ENCODE results near the gene RUVBL1.
"Not testable (repeated sequence)": the region's sequence is repeated elsewhere in the genome, so short reads cannot be mapped to it uniquely, and the experiment has no call there.

RUVBL1 gene

DNA sequence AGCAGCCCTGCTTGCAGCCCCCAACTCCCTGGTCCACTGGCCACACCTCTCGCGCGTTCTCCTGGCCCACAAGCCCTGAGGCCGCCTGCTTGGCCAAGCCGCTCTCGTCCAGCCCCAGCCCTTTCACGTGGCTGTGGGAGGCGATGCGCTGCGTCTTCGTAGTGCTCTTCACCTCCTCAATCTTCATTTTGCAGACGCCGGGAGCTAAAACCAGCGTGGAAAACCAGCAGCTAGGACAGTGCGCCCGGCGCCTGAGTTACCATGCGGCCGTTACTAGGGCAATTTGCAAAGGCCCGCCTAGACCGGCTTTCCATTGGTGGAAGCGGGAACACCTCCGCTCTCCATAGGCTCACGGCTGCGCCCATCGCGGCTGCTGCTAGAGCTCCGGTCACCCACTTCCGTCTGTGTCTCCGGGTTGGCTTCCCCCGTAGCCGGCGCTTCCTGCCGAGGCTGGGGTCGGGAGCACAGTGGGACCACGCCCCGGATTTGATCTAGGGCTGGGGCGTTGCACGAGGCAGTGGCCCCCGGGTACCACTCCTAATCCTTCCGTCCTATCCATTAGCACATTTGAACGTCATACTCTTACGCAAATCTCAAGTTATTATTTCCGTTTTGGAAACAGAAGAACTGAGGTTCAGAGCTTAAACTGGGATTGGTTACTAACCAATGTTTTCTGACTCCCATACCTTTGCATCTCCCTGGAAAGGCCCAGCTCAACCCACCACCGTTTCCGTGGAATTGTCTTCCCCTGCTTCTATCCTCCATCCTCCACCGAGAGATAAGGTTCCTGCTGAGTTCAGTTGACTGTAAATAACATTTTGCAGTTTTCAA lies at the start of gene RUVBL1:
Gene RUVBL1, minus strand, starts transcription at position 275 of the 831 bp plus-strand sequence. Its CDS starts 88 bp downstream, at position 187.
- DNase-seq (ENCODE audit: low read depth): peak; percentile 96

DNA sequence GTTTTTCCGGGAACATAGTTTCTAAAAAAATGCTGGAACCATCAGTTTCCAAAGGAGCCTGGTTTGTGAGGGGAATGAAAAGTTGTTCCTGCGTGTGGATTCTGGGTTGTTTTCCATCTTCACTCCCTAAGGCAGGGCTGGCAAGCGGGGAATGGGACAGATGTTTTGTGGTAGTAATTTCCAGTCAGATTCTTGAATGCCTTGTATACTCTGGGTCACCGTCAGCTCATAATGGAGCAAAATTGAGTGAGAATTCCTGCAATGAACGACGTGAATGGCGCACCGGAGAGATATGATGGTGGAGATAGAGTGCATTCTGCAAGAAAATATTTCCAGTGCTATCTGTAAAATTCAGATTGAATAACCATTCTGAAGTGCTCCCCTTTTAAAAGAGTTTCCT lies 49.6 kb upstream of the RUVBL1 start:
- no peak for DNase-seq (ENCODE audit: low read depth)

DNA sequence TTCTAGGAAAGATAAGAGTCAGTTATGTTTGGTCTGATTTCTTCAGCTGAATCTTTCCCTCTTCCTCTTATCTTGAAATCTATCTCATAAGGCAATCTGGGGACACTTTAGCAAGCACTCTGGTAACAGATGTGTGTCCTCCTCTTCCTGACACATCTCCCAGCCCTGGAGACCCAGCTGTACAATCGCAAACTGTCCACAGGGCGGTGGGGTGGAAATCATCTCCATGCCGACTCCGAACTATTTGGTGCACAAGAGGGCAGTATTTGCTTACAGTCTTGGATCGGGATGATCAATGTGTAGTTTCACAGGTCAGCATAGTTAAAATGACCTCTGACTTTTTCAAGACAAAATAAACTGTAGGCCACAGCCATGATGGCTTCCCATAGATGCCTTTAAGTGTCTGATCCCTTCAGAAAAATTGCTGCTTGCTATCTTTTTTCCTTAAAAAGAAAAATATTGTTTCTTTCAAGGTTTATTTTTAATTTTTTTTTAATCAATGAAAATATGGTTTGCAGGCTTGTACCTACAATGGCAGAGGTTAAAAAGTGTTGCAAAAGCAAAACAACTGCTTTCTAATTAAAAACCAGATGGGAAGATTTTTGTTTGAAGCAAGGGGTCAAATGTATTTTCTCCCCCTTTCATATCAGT lies 47.4 kb upstream of the RUVBL1 start:
- DNase-seq (ENCODE audit: low read depth): peak; percentile 75

DNA sequence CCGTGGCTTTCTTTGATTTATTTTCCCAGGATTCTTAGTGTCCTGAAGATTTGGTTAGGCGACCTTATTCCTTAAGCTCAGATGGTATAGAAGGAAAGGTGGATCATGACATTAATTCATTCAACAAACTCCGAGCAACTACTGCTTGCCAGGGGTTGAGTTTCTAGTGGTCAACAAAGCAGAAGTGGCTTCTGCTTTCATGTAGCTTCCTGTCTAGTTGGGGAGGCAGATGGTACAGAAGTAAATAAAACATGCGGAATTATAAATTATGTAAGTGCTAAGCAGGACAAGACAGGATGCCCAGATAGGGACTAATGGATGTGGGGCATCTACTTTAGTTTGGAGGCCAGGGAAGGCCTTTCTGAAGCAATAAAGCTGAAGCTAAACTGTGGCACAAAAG lies 45.2 kb upstream of the RUVBL1 start:
- DNase-seq (ENCODE audit: low read depth): no peak

DNA sequence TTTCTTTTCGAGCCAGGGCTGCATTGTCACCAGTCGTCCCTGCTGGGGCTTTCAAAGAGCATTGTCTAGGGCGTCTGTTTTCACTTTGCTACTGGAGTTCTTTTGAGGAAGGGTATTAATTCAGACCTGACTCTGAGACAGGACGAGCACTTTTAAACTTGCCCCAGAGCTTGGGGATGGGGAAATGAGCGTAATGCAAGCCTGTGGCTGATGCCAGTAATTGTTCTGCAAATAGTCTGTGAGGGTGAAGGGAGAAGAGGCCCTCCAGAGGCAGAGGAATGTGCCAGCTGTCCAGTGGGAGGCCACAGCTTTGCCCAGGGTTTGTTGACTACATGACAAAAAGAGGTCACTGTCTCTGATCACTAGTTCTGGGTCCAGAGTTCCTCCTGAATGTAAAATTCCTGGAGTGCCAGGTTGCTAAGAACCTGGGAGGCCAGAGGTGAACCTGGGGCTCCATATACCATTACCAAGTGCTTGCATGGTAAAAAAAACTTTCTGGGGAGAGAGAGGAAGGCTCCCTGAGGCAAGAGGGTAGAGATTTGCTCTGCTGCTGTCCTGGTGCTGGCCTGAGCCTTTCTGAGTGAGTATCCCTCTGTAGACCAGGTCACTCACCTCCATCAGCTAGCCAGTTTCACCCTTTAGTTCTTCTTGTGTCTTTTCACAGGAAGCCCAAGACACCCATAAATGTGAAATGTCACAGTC lies 44.5 kb upstream of the RUVBL1 start:
- DNase-seq (ENCODE audit: low read depth): no peak

DNA sequence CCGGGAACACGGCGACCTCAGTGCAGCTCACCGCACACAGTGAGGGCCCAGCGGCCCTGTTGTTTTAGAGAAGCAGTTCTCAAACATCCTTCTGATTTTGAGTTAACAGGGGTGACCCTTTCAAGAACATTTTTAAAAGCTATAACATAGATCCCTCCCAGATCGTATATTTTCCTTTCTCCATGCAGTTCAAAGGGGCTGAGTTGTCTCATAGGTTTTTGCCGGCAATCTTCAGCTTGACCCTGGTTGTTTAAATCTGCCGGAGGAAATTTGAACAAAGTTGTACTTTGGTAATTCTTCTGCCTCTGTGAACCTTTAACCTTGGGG lies 44.0 kb upstream of the RUVBL1 start:
- no peak for DNase-seq (ENCODE audit: low read depth)

DNA sequence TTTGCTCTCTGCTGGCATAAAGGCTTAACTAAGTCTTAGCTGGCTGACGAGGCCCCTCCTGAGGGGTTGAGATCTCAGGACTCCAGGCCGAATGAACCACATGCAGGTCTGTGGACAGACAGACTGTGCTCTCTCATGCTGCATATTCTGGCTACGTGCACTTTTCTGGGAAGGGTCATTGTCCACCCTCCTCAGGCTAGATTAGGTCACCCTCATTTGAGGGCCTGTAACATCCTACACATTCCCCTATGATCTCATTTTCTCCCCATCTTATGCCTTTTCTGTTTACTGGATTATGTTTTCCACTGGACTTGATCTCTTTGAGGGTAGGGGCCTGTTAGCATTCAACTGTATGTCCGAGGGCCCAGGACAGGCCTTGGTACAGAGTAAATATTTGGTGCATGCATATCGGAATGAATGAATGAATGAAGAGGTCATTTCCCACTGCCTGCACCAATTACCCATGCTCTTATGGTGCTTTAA lies 43.4 kb upstream of the RUVBL1 start:
- no peak for DNase-seq (ENCODE audit: low read depth)

DNA sequence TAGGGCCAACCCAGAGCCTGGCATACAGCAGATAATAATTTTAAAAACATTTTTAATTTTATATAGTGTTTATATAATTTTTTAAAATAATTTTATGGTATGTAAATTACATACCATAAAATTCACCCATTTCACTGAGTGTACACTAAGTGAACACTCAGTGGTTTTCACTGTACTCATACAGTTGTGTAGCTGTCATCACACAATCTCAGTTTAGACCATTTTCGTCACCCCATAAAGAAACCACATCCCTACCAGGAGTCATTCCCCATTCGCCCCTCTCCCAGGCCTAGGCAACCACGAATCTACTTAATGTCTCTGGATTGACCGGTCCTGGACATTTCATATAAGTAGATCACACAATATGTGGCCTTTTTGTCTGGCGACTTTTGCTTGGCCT lies 39.8 kb upstream of the RUVBL1 start:
- DNase-seq (ENCODE audit: low read depth): no peak

DNA sequence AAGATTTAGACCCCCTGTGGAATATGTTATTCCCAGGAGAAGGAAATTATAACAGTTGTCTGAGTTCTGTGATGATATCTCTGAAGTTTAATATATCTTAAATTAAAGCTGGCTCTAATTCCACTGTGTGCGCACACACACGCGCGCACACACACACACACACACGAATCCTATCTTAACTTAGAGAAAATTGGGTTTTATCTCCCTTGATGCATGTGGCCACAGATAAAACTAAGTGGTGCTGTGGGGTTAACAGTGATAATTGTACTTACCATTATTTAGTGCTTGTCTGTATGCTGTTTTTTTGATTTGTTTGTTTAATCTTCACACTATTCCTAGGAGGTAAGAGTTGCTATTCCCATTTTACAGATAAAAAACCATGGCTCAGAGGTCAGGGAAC lies 37.0 kb upstream of the RUVBL1 start:
- no peak for DNase-seq (ENCODE audit: low read depth)

DNA sequence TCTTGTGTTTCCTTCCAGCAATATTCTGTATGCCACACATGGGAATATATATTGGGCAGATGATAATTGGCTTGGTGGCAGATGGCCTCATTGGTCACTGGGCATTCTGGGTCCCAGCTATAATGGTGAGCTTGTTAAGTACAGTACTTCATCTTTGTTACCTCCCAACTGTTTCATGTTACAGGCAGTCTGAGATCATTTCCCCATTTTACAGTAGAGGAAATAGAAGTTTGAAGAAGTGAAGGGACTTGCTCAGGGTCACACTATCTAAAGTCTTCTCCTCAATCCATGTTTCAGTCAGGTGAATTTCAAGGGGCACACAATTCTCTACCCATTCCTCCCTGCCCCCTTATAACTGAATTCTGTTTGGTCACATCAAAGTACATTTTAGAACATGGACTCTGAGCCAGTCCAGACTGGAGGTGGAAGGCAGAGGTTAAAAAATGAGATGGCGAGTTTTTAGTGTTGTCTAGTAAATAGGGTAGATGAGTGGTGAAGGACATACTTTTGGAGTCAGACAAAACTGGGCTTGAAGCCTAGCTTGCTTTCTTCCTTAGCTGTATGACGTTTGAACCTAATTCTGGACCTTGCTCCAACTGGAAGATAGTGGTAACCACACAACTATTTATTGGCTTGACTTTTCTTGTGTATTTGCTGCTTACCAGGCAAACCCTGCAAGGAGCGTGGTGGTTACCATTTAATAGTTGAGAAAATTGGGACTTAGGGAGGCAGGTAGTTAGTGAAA lies 32.2 kb upstream of the RUVBL1 start:
- DNase-seq (ENCODE audit: low read depth): no peak

DNA sequence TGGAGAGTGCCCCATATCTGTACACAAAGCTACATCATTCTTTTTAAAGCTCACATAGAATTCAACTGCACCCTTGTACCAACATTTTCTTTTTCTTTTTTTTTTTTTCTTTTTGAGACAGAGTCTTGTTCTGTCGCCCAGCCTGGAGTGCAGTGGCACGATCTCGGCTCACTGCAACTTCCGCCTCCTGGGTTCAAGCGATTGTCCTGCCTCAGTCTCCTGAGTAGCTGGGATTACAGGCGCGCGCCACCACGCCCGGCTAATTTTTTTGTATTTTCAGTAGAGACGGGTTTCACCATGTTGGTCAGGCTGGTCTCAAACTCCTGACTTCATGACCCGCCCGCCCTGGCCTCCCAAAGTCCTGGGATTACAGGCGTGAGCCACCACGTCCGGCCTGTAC lies 30.7 kb upstream of the RUVBL1 start:
- DNase-seq (ENCODE audit: low read depth): not testable (repeated sequence)

DNA sequence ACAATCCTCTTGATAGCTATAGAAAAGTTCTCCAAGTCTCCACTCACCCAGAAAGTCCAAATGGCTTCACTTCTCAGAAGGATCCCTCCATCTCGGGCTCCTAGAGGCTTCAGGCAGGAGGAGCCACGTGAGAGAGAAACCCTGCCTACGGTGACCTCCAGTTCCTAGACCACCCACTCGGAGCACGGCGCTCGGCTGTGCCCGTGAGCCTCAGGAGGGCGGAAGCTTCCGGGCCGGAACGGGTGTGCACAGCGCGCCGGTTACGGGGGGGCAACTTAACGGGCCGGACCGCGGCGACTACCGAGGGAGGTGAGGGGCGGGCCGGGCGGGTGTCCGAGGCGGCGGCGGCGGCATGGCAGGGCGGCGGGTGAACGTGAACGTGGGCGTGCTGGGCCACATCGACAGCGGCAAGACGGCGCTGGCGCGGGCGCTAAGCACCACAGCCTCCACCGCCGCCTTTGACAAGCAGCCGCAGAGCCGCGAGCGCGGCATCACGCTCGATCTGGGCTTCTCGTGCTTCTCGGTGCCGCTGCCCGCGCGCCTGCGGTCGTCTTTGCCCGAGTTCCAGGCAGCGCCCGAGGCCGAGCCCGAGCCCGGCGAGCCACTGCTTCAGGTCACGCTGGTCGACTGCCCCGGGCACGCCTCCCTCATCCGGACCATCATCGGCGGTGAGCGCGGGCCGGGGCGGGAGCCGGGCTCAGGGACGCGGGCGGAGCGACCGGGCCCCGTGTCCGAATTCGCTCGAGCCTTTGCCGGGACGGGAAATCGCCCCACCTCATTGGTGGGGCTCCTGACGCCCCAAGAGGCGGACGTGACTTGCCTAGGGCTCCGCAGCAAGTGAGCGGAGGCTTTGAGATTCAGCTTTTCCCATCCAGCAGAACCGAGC lies 29.8 kb upstream of the RUVBL1 start, which contains the start of gene EEFSEC:
Gene EEFSEC, plus strand, starts transcription at position 326 of the 886 bp plus-strand sequence. Its CDS starts 27 bp downstream, at position 353.
- DNase-seq (ENCODE audit: low read depth): peak; percentile 47

DNA sequence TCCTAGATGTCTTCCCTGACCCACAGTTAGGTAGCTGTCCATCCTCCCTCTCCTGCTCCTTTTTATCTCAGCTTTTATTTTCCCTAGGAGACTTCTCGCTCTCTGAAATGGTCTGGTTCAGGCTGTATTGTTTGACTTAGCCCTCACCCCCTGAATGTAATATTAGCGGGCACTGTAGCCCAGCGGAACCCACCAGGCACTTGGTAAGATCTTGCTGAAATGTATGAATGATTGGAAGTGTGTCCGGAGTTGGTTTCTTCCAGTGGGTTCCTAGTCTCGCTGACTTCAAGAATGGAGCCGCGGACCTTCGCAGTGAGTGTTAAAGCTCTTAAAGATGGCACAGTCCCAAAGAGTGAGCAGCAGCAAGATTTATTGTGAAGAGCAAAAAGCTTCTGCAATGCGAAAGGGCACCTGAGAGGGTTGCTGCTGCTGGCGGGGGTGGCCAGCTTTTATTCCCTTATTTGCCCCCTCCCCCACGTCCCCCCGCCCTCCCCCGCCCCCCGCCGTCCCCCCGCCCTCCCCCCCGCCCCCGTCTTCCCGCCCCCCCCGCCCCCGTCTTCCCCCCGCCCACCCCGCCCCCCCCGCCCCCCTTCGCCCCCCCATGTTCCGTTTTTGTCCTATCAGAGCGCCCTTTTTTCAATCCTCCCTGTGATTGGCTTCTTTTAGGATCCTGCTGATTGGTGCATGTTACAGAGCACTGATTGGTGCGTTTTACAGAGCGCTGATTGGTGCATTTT lies 29.0 kb upstream of the RUVBL1 start:
- peak; percentile 39 for DNase-seq (ENCODE audit: low read depth)

DNA sequence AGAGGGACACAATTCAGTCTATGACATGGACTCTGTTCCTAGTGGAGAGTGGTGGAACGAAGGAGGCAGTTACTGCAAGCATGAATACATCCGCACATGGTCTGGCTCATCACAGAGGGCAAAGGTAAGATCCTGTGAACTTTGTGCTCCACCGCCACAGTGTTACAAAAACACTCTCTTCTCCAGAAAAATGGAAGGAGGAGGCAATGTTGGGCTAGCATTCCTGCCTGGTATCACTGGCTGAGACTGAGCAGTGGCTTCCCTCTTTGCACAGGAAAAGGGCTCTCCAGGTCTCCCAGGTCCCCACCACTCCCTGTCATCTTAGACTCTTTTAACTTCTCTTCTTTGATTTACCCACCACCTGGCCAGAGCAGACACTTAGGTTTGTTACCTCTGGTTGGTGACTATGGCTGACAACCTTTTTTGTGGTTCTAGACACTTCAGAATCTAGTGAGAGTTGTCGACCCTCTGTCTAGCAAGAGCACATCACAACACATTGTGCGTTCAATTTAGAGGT lies 28.2 kb upstream of the RUVBL1 start:
- DNase-seq (ENCODE audit: low read depth): no peak

DNA sequence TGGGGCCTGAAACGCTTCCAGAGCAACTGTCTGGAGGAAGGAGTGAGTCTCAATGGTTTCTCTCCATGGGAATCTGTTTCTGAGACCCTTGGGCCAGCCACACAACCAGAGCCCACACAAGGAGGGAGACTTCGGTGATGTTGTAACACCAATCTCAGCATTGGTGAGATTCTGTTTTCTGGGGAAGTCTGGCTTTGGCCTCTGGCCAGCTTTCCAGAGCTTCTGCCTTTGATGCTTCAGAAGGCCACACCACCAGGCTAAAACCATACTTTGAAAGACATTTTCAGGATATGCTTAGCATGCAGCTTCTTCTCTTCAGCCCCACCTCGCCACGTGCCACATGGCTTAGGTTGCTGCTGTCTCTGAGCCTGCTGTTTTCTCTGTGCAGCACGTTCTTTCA lies 26.0 kb upstream of the RUVBL1 start:
- DNase-seq (ENCODE audit: low read depth): no peak

DNA sequence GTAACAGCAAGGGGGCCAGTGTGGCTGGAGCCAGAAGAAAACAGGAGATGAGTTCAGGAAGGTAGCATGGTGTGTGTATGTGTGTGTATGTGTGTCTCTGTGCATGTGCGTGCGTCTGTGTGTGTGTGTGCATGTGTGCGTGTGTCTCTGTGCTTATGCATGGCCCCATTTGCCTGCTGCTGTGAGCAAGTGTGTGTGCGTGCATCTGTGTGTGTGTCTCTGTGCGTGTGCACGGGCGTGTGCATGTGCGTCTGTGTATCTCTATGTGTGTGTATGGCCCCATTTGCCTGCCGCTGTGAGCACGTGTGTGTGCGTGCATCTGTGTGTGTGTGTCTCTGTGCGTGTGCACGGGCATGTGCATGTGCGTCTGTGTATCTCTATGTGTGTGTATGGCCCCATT lies 22.6 kb upstream of the RUVBL1 start:
- DNase-seq (ENCODE audit: low read depth): no peak

DNA sequence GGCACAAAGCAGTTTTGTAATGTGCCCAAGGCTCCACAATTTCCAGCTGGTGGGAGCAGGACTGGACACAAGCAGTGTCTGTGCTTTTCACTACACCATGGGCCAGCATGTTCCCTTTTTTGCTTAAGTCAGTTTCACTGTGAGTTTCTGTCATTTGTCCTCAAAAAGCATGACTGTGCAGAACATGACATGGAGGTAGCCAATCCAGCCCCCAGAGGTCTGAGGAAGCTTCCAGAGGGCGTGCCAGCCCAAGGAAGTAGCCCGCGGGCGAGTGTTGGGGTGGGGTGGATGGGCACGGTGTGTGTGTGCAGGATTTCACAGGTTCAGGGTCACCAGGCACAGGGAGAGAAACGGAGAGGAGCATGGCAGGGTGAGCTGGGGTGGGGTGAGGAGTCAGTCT lies 21.7 kb upstream of the RUVBL1 start:
- DNase-seq (ENCODE audit: low read depth): no peak

DNA sequence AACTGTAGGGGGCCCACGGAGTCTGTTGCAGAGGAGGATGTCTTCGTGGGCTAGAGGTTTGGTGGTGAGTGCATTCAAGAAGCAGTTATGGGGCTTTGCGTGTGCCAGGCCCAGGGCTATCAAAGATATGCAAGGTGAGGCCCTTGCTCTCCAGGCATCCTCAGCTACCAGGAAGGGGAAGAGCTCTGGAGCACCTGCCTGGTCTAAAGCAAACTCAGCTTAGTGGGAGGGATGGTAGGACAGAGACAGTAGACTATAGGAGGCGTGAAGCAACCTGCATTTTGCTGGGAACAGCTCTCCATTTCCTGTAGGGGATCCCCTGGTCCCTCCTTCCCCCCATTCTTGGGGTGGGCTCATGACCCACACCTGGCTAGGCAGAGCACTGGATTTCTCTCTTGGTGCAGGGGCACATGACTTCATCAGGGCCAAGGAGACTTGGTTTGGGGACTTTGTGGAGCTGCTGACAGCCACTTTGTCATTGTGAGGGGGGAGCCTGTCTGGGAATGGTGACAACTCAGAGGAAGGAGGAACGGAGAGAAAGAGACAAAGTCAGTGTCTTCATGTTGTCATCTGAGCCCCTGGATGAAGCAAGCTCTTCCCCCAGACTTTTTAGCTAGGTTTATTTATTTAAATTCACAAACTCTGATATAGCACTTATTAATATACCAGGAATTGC lies 21.0 kb upstream of the RUVBL1 start:
- DNase-seq (ENCODE audit: low read depth): no peak

DNA sequence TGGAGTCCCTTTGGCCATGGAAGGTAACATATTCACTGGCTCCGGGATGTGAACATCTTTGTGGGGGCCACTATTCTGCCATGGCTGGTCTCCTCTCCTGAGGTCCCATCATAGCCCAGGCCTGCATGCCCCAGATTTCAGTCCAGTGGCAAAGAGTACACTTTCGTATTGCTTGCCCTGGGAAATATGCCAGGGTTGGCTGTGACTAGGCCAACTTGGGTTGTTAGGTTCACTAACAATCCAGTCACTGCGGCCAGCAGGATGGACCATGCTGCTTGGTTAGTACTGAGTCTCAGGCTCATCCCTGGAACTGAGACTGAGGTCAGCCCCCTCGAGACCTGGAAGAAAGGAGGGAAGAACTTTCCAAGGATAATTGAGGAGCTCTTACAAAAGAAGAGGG lies 19.9 kb upstream of the RUVBL1 start:
- no peak for DNase-seq (ENCODE audit: low read depth)

Data from fibroblast of the conjunctiva (primary cell).